ENCODE data around the gene KIF21A.

Gene KIF21A

GRCh38 chr12:39389399-39390150 lies 53.3 kb downstream of the KIF21A start:
- in situ Hi-C loops (cut with MboI; ENCODE audit: low sequenced_read_pairs), result no loop called here

- in situ Hi-C loops (cut with MboI; ENCODE audit: low sequenced_read_pairs), result no loop called here
Observed at GRCh38 chr12:39386335-39386734, 56.6 kb downstream of the KIF21A start.

GRCh38 chr12:39383114-39383513 lies 59.8 kb downstream of the KIF21A start:
- in situ Hi-C loops (cut with MboI; ENCODE audit: low sequenced_read_pairs), result no loop called here

- in situ Hi-C loops (cut with MboI; ENCODE audit: low sequenced_read_pairs), result no loop called here
Observed at GRCh38 chr12:39380090-39380489, 62.8 kb downstream of the KIF21A start.

- in situ Hi-C loops (cut with MboI; ENCODE audit: low sequenced_read_pairs), result no loop called here
Observed at GRCh38 chr12:39378341-39378740, 64.6 kb downstream of the KIF21A start.

GRCh38 chr12:39375206-39375808 lies 67.6 kb downstream of the KIF21A start:
- in situ Hi-C loops (cut with MboI; ENCODE audit: low sequenced_read_pairs), result no loop called here

- in situ Hi-C loops (cut with MboI; ENCODE audit: low sequenced_read_pairs), result no loop called here
Observed at GRCh38 chr12:39372929-39373328, 70.0 kb downstream of the KIF21A start.

- in situ Hi-C loops (cut with MboI; ENCODE audit: low sequenced_read_pairs), result no loop called here
Observed at GRCh38 chr12:39372204-39372925, 70.6 kb downstream of the KIF21A start.

GRCh38 chr12:39369756-39370155 lies 73.2 kb downstream of the KIF21A start:
- in situ Hi-C loops (cut with MboI; ENCODE audit: low sequenced_read_pairs), result no loop called here

GRCh38 chr12:39368891-39369290 lies 74.0 kb downstream of the KIF21A start:
- in situ Hi-C loops (cut with MboI; ENCODE audit: low sequenced_read_pairs), result no loop called here

- in situ Hi-C loops (cut with MboI; ENCODE audit: low sequenced_read_pairs), result no loop called here
Observed at GRCh38 chr12:39368096-39368495, 74.8 kb downstream of the KIF21A start.

GRCh38 chr12:39367494-39367893 lies 75.4 kb downstream of the KIF21A start:
- in situ Hi-C loops (cut with MboI; ENCODE audit: low sequenced_read_pairs), result no loop called here

GRCh38 chr12:39365364-39366001 lies 77.4 kb downstream of the KIF21A start:
- in situ Hi-C loops (cut with MboI; ENCODE audit: low sequenced_read_pairs), result no loop called here

GRCh38 chr12:39364196-39364595 lies 78.7 kb downstream of the KIF21A start:
- in situ Hi-C loops (cut with MboI; ENCODE audit: low sequenced_read_pairs), result no loop called here

GRCh38 chr12:39359645-39360044 lies 83.3 kb downstream of the KIF21A start:
- in situ Hi-C loops (cut with MboI; ENCODE audit: low sequenced_read_pairs), result no loop called here

- in situ Hi-C loops (cut with MboI; ENCODE audit: low sequenced_read_pairs), result no loop called here
Observed at GRCh38 chr12:39357041-39357440, 85.9 kb downstream of the KIF21A start.

- in situ Hi-C loops (cut with MboI; ENCODE audit: low sequenced_read_pairs), result no loop called here
Observed at GRCh38 chr12:39355841-39356240, 87.1 kb downstream of the KIF21A start.

- in situ Hi-C loops (cut with MboI; ENCODE audit: low sequenced_read_pairs), result no loop called here
Observed at GRCh38 chr12:39354955-39355354, 88.0 kb downstream of the KIF21A start.

- in situ Hi-C loops (cut with MboI; ENCODE audit: low sequenced_read_pairs), result no loop called here
Observed at GRCh38 chr12:39352471-39353017, 90.4 kb downstream of the KIF21A start.

- in situ Hi-C loops (cut with MboI; ENCODE audit: low sequenced_read_pairs), result no loop called here
Observed at GRCh38 chr12:39351153-39351552, 91.8 kb downstream of the KIF21A start.

- in situ Hi-C loops (cut with MboI; ENCODE audit: low sequenced_read_pairs), result no loop called here
Observed at GRCh38 chr12:39348941-39349626, 93.8 kb downstream of the KIF21A start.
